ENCODE data around the gene DBX1.
A peak's percentile ranks its signal among the peaks of the same experiment; 100 is the strongest.

- TF ChIP-seq, protein P1, sequence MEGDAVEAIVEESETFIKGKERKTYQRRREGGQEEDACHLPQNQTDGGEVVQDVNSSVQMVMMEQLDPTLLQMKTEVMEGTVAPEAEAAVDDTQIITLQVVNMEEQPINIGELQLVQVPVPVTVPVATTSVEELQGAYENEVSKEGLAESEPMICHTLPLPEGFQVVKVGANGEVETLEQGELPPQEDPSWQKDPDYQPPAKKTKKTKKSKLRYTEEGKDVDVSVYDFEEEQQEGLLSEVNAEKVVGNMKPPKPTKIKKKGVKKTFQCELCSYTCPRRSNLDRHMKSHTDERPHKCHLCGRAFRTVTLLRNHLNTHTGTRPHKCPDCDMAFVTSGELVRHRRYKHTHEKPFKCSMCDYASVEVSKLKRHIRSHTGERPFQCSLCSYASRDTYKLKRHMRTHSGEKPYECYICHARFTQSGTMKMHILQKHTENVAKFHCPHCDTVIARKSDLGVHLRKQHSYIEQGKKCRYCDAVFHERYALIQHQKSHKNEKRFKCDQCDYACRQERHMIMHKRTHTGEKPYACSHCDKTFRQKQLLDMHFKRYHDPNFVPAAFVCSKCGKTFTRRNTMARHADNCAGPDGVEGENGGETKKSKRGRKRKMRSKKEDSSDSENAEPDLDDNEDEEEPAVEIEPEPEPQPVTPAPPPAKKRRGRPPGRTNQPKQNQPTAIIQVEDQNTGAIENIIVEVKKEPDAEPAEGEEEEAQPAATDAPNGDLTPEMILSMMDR (conservative IDR thresholded peaks at IDR 0.05; ENCODE audit: low read length): peak; percentile 43; the same call in 1 of the 2 replicates
- no peak for TF ChIP-seq EZH2phosphoT487 (IDR thresholded peaks at IDR 0.05; ENCODE audit: borderline replicate concordance, low read depth, low read length)
Observed at GRCh38 chr11:20132667-20133039, 27.6 kb downstream of the DBX1 start.
